Right lobe of liver (tissue), 6 donors: ENCODE data around the gene ZBTB43. TPM values are rescaled to one million over a fixed set of nuclear protein-coding genes. Genes with fewer than 3 reads are reported as not detected.

Experiments used
- ATAC-seq, 4 donors: fragments of 200-7000 bp; cut with Tn5 transposase; one replicate each; pipeline ENCODE4 v1.9.1; 2020; ENCODE audit warnings: mild to moderate bottlenecking in 4 of 4, moderate library complexity in 4 of 4
- DNase-seq, 3 donors: peaks; one replicate each; pipeline ENCODE4 v3.0.0-alpha.2; 2020
- H3K27ac ChIP-seq, 3 donors: fragments of 200-600 bp; one replicate each; pipeline ENCODE4 v1.8.0; 2022
- H3K27me3 ChIP-seq, 2 donors: fragments of 200-600 bp; one replicate each; pipeline ENCODE4 v1.8.0; 2022
- H3K36me3 ChIP-seq, 4 donors: fragments of 200-600 bp; sonication (generic) in 1 of 4; one replicate each; pipeline versions ENCODE4 v1.5.1 to v1.8.0; 2017 to 2022; ENCODE audit warnings: control low read depth in 1 of 4
- H3K4me1 ChIP-seq, 4 donors: fragments of 200-600 bp; sonication (generic) in 1 of 4; one replicate each; pipeline versions ENCODE4 v1.5.1 to v1.8.0; 2017 to 2022; ENCODE audit warnings: control low read depth in 1 of 4
- H3K4me3 ChIP-seq, 3 donors: fragments of 200-600 bp; one replicate each; pipeline ENCODE4 v1.8.0; 2022
- H3K9me3 ChIP-seq, 4 donors: fragments of 200-600 bp; sonication (generic) in 1 of 4; one replicate each; pipeline versions ENCODE4 v1.5.1 to v1.8.0; 2017 to 2022; ENCODE audit warnings: control low read depth in 1 of 4
- POLR2A ChIP-seq: fragments of 450-650 bp; IDR thresholded peaks from one replicate; pipeline ENCODE4 v1.6.1; 2017; ENCODE audit warnings: antibody characterized with exemption, mild to moderate bottlenecking
- WGBS: methylation state at CpG from one replicate; pipeline ENCODE4 v1.1.6; 2018; ENCODE audit warnings: low coverage, low lambda C conversion rate; ENCODE audit not compliant: insufficient coverage; ENCODE audit errors: missing lambda C conversion rate; 5-methylcytosine and 5-hydroxymethylcytosine counted together
- intact Hi-C, 2 donors: fragments of 100-400 bp; cut with DNase I; formaldehyde crosslinking; loops; one replicate each; pipeline versions ENCODE4 v1.11.2 to v1.14.1; 2022
- total RNA-seq, 6 experiments: library from RNA; depleted of rRNA in 2 of 6; stranded (reverse); fragments of >200 nt in 2 of 6; fragmentation: NEBNext Ultra II Directional in 3 of 6; extraction: Animal tissue kit (Norgen Biotek cat#: 25700) in 3 of 6; gene quantifications; one replicate each; pipeline versions ENCODE4 v1.1.0 to v1.2.4, GENCODE V29; 2016 to 2023
- TF ChIP-seq, protein P1 (sequence below), 4 donors: fragments of 200-600 bp in 3 of 4; fragments of 450-650 bp in 1 of 4; IDR thresholded peaks; one replicate each; pipeline versions ENCODE4 v1.5.1 to v1.8.0; 2016 to 2022; ENCODE audit warnings: antibody characterized with exemption in 4 of 4, mild to moderate bottlenecking in 2 of 4
- donor health status: DM: no; HTN: yes; CAD: no.
- donor health status: DM: no; HTN: no; CAD: no.
- donor health status: DM: no; HTN: no; CAD: no.
- donor health status: DM: no; HTN: yes; CAD: no.
- donor health status: DM: no; HTN: yes; CAD: no.

The ZBTB43 gene
- total RNA-seq, 6 experiments from 2014 or later: 4.8 to 14.5 (median 9.9) TPM

DNA sequence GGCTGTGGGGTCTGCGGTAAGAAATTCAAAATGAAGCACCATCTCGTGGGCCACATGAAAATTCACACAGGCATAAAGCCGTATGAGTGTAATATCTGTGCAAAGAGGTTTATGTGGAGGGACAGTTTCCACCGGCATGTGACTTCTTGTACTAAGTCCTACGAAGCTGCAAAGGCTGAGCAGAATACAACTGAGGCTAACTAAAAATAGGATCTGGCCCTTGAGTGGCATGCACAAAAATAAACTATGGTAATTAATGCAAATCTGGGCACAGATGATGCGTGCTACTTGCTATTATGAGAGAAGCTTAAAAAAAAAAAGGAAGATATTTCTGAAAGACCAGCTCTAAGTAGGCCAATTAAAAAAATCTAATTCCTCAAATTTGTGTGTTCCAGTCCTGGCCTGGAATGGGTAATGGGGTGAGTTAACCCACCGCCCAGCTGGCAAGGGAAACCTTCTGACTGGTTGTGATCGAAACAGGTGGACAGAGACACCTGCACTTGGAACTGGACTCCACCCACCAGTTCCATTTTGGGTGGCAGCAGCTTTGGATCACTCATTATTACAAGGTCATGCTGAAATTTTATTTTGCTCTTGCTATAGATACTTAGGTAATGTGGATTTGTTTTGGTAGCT is 29.0 kb downstream of the ZBTB43 start:
- Histone ChIP-seq H3K4me1 (no peaks in the 10 kb centered on the region), H3K27ac (no peak overlapping the region), H3K4me3 (no peak overlapping the region), H3K9me3 (no peaks in the 10 kb centered on the region), H3K27me3 (no peaks in the 10 kb centered on the region), H3K36me3 (peaks cover 0 to 30% (median 18%) of the 10 kb centered on the region in 4 donors)
- TF ChIP-seq, protein P1, sequence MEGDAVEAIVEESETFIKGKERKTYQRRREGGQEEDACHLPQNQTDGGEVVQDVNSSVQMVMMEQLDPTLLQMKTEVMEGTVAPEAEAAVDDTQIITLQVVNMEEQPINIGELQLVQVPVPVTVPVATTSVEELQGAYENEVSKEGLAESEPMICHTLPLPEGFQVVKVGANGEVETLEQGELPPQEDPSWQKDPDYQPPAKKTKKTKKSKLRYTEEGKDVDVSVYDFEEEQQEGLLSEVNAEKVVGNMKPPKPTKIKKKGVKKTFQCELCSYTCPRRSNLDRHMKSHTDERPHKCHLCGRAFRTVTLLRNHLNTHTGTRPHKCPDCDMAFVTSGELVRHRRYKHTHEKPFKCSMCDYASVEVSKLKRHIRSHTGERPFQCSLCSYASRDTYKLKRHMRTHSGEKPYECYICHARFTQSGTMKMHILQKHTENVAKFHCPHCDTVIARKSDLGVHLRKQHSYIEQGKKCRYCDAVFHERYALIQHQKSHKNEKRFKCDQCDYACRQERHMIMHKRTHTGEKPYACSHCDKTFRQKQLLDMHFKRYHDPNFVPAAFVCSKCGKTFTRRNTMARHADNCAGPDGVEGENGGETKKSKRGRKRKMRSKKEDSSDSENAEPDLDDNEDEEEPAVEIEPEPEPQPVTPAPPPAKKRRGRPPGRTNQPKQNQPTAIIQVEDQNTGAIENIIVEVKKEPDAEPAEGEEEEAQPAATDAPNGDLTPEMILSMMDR (IDR thresholded peaks at IDR 0.05): no peak
- TF ChIP-seq POLR2A: no peak
- WGBS: 94% methylated on average over 7 of the region's 8 CpGs
- DNase-seq: no peak
- ATAC-seq: no peak
- intact Hi-C loops: no loop called here

DNA sequence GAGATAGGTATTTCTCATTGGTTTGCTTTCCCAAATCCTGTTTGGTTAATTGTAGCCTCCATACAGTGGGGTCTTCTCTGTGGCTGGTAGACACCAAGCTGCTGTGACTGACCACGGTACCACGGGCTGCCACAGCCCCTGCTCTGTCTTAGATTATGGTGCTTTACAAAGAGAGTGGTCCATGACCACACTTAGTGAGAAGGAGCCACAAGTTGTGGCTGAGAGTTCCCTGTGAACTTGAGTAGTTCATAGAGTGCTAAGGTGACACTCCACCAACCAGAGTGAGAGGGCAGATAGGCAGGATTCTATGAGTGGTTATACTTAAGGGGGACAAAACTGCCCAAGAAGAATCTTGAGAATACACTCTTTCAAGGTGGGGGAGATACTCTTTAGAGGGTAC is 29.8 kb downstream of the ZBTB43 start:
- H3K27ac ChIP-seq: no peak overlapping the region

DNA sequence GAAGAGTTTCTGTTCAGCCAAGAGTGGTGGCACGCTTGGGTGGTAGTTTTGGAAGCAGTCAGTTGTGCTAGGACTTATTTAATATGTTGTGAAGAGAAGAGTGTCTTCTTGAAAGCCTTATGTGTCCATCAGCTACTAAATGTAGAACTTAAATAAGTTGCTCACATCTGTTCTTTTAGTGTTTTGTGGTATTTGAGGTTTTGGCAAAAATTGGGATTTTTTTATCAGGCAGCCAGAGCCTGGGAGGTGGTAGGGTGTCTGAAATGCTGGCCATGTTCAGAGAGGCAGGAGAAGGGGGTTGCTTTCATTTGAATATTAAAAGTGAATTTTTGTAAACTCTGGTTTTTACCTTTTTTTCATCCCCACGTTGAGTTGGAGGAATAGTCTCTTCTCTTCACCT is 31.4 kb downstream of the ZBTB43 start:
- DNase-seq (no peak), ATAC-seq (no peak)
- Histone ChIP-seq H3K9me3 (no peaks in the 10 kb centered on the region), H3K4me3 (no peak overlapping the region), H3K27ac (no peak overlapping the region), H3K27me3 (no peaks in the 10 kb centered on the region), H3K36me3 (peaks cover 0 to 30% (median 18%) of the 10 kb centered on the region in 4 donors), H3K4me1 (no peaks in the 10 kb centered on the region)
- intact Hi-C loops: no loop called here
- TF ChIP-seq POLR2A: no peak
- TF ChIP-seq, protein P1 (IDR thresholded peaks at IDR 0.05): no peak
- WGBS: 83% methylated on average over 2 of the region's 2 CpGs

More for the DNA sequence above, 29.8 kb downstream of the ZBTB43 start:
- Histone ChIP-seq H3K4me1 (no peaks in the 10 kb centered on the region), H3K27me3 (no peaks in the 10 kb centered on the region), H3K9me3 (no peaks in the 10 kb centered on the region), H3K36me3 (peaks cover 0 to 30% (median 18%) of the 10 kb centered on the region in 4 donors), H3K4me3 (no peak overlapping the region)
- TF ChIP-seq, protein P1 (IDR thresholded peaks at IDR 0.05): no peak
- no peak for TF ChIP-seq POLR2A
- WGBS: no CpG with 5 or more reads among the region's 2 CpGs
- intact Hi-C loops: no loop called here
- ATAC-seq (no peak), DNase-seq (no peak)

DNA sequence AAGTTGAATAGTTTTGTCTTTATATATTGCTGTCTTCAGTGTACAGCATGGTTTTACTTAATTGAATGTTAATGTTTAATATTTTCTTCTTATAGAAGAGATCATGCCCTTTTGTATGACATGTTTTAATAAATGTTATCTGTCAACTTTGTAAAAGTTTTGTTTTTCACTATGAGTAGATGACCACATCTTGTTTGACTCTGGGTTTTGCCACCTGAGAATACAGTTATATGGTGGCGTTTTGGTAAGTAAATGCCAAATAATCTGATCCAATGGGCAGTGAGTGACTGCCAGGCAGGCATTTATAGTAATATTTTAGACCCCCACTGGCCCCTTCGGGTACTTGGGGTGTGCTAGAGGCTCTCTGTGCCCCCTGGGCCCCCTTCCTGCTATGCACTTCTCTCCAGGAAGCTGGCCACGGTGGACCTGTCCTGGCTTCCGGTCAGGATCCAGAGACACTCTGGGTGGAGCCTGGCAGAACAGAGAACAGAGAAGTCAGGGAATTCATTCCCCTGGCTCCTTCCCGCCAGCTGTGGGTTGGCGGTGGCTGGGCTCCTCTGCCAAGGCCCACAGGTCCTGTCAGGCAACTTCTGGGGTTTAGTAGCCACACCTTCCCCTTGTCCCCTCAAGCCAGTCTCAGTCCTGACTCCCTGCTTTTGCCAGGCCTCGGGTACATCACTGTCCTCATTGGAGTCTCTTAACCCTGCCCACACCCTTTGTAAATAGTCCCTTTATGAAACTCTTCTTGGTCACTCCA is 33.4 kb downstream of the ZBTB43 start:
- Histone ChIP-seq H3K36me3 (peaks cover 0 to 20% (median 11%) of the 10 kb centered on the region in 4 donors), H3K4me1 (no peaks in the 10 kb centered on the region), H3K9me3 (no peaks in the 10 kb centered on the region), H3K4me3 (no peak overlapping the region), H3K27me3 (no peaks in the 10 kb centered on the region), H3K27ac (no peak overlapping the region)
- no peak for TF ChIP-seq POLR2A
- TF ChIP-seq, protein P1 (IDR thresholded peaks at IDR 0.05): no peak
- 64% methylated on average over 4 of the region's 7 CpGs for WGBS
- no peak for ATAC-seq
- no peak for DNase-seq
- intact Hi-C loops: no loop called here
